ENCODE data around the gene ZNF195. TPM values are rescaled to one million over a fixed set of nuclear protein-coding genes. Genes with fewer than 3 reads are reported as not detected.
"Not testable (repeated sequence)": the region's sequence is repeated elsewhere in the genome, so short reads cannot be mapped to it uniquely, and the experiment has no call there.

The ZNF195 gene
- total RNA-seq, 3 donors from 2014 or later = 24.8 to 48.0 (median 36.2) TPM

- H3K4me3 ChIP-seq; intact Hi-C loops (cut with DNase I, micrococcal nuclease); ATAC-seq; H3K36me3 ChIP-seq (ENCODE audit: low read depth); H3K4me1 ChIP-seq (ENCODE audit: low read depth); DNase-seq; H3K9me3 ChIP-seq: not testable (repeated sequence)
Measured at GRCh38 chr11:3402181-3402860, 23.4 kb upstream of the ZNF195 start.

GRCh38 chr11:3401052-3401451, 22.1 kb upstream of the ZNF195 start:
- DNase-seq; H3K4me3 ChIP-seq; H3K36me3 ChIP-seq (ENCODE audit: low read depth); H3K4me1 ChIP-seq (ENCODE audit: low read depth); ATAC-seq; intact Hi-C loops (cut with DNase I, micrococcal nuclease); H3K9me3 ChIP-seq: not testable (repeated sequence)

GRCh38 chr11:3398509-3398908, 19.6 kb upstream of the ZNF195 start:
- ATAC-seq; H3K36me3 ChIP-seq (ENCODE audit: low read depth); H3K4me3 ChIP-seq; H3K4me1 ChIP-seq (ENCODE audit: low read depth); intact Hi-C loops (cut with DNase I, micrococcal nuclease); H3K9me3 ChIP-seq; DNase-seq: not testable (repeated sequence)

GRCh38 chr11:3398106-3398505, 19.2 kb upstream of the ZNF195 start:
- H3K4me1 ChIP-seq (ENCODE audit: low read depth); DNase-seq; H3K4me3 ChIP-seq; H3K9me3 ChIP-seq; H3K36me3 ChIP-seq (ENCODE audit: low read depth); intact Hi-C loops (cut with DNase I, micrococcal nuclease); ATAC-seq: not testable (repeated sequence)

- not testable (repeated sequence) for H3K9me3 ChIP-seq; H3K36me3 ChIP-seq (ENCODE audit: low read depth)
Measured at GRCh38 chr11:3397210-3397609, 18.3 kb upstream of the ZNF195 start.

GRCh38 chr11:3395468-3395867, 16.5 kb upstream of the ZNF195 start:
- H3K4me1 ChIP-seq (ENCODE audit: low read depth); H3K9me3 ChIP-seq; DNase-seq; H3K4me3 ChIP-seq; intact Hi-C loops (cut with DNase I, micrococcal nuclease); H3K36me3 ChIP-seq (ENCODE audit: low read depth); ATAC-seq: not testable (repeated sequence)

More at GRCh38 chr11:3397210-3397609, 18.3 kb upstream of the ZNF195 start:
- DNase-seq; H3K4me3 ChIP-seq; ATAC-seq; H3K4me1 ChIP-seq (ENCODE audit: low read depth); intact Hi-C loops (cut with DNase I, micrococcal nuclease): not testable (repeated sequence)

GRCh38 chr11:3394956-3395355, 16.0 kb upstream of the ZNF195 start:
- H3K36me3 ChIP-seq (ENCODE audit: low read depth); H3K9me3 ChIP-seq; H3K4me1 ChIP-seq (ENCODE audit: low read depth); ATAC-seq; DNase-seq; intact Hi-C loops (cut with DNase I, micrococcal nuclease); H3K4me3 ChIP-seq: not testable (repeated sequence)

- DNase-seq; ATAC-seq; intact Hi-C loops (cut with DNase I, micrococcal nuclease); H3K9me3 ChIP-seq; H3K36me3 ChIP-seq (ENCODE audit: low read depth); H3K4me3 ChIP-seq; H3K4me1 ChIP-seq (ENCODE audit: low read depth): not testable (repeated sequence)
Measured at GRCh38 chr11:3393450-3393849, 14.5 kb upstream of the ZNF195 start.

GRCh38 chr11:3382613-3383285, 3.8 kb upstream of the ZNF195 start:
- TF ChIP-seq CTCF (IDR thresholded peaks at IDR 0.05) = no peak
- peaks cover under 1% of the 10 kb centered on the region for H3K4me1 ChIP-seq (ENCODE audit: low read depth)
- DNase-seq (peak in 2 of 3 donors; percentile 44 to 46), ATAC-seq (no peak)
- intact Hi-C loops (cut with DNase I, micrococcal nuclease) = no loop called here
- no peaks in the 10 kb centered on the region for H3K36me3 ChIP-seq (ENCODE audit: low read depth)
- H3K9me3 ChIP-seq = no peaks in the 10 kb centered on the region
- H3K4me3 ChIP-seq = no peak overlapping the region
